ENCODE results near the gene PIP4P1. TPM values are rescaled to one million over a fixed set of nuclear protein-coding genes. Genes with fewer than 3 reads are reported as not detected.

PIP4P1 gene
- total and polyA plus RNA-seq, 9 of the 15 experiments (the other 6 are each of a cell fraction or from before 2014, with no cell fraction given) = 5.3 to 20.9 (median 10.7) TPM

DNA sequence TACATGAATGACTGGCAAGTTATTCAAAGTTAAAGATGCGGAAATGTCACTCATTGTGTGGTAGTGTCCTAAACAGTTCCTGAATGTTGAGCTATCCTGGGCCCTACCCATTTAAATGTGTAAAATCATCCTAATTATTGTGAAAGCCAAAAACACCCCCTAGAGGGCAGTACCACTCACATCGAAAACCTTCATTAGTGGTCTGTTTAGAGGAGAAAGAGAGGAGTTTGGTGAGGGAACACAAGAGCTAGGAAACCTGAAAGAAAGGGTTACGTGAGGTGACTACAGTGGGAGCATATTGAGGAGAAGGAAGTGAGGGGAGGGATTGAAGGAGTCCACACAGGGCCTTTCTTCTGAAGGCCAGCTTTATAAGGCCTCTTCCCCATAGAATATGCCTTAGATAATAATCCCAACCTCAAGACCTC is 45.4 kb downstream of the PIP4P1 start (continued):
- TF ChIP-seq RAD21 (CRISPR knock-in tag; conservative IDR thresholded peaks at IDR 0.05 in 1 of 2, IDR thresholded peaks at IDR 0.05 in 1 of 2) (peak; percentile 33 to 69; a peak in 3 of 4 replicates), ZNF431 (CRISPR knock-in tag; IDR thresholded peaks at IDR 0.05) (no peak), CEBPB (tag; IDR thresholded peaks at IDR 0.05) (peak; percentile 59), KLF16 (IDR thresholded peaks at IDR 0.05) (no peak), C11orf30 (IDR thresholded peaks at IDR 0.05; ENCODE audit: low read depth) (peak; percentile 12; the same call in 1 of the 2 replicates)

DNA sequence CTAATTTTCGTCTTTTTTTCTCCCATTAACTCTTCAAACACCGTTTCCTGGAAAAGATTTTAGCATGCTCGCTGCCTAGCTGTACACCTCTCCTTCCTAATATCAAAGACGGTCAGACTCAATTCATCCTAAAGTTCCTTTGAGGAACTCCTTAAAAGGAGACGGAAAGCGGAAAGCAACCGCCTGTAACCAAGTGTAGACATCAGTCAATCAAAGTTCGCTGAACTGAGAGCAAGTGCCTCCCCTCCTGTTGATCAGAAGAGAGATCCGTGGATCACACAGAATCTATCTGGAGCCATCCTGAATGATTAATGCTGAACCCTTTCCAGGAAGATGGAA is 47.5 kb downstream of the PIP4P1 start:
- intact Hi-C loops (cut with micrococcal nuclease) = loop anchor here (1.0 to 5.0 kb wide), 4 partner anchors 42 to 193 kb away; partner anchors contain the start of genes APEX1 and PARP2
- DNase-seq (ENCODE audit: extremely low read depth in 1 of 4, low spot score in 3 of 4) = peak in 1 of 4 experiments; percentile 34
- FAIRE-seq = peak; percentile 40
- TF ChIP-seq PYGO2 (tag; IDR thresholded peaks at IDR 0.05) = no peak
- no peak for TF ChIP-seq HLTF (IDR thresholded peaks at IDR 0.05)
- TF ChIP-seq, protein P1, sequence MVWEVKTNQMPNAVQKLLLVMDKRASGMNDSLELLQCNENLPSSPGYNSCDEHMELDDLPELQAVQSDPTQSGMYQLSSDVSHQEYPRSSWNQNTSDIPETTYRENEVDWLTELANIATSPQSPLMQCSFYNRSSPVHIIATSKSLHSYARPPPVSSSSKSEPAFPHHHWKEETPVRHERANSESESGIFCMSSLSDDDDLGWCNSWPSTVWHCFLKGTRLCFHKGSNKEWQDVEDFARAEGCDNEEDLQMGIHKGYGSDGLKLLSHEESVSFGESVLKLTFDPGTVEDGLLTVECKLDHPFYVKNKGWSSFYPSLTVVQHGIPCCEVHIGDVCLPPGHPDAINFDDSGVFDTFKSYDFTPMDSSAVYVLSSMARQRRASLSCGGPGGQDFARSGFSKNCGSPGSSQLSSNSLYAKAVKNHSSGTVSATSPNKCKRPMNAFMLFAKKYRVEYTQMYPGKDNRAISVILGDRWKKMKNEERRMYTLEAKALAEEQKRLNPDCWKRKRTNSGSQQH (CRISPR knock-in tag; IDR thresholded peaks at IDR 0.05) = no peak
- TF ChIP-seq, protein P2, sequence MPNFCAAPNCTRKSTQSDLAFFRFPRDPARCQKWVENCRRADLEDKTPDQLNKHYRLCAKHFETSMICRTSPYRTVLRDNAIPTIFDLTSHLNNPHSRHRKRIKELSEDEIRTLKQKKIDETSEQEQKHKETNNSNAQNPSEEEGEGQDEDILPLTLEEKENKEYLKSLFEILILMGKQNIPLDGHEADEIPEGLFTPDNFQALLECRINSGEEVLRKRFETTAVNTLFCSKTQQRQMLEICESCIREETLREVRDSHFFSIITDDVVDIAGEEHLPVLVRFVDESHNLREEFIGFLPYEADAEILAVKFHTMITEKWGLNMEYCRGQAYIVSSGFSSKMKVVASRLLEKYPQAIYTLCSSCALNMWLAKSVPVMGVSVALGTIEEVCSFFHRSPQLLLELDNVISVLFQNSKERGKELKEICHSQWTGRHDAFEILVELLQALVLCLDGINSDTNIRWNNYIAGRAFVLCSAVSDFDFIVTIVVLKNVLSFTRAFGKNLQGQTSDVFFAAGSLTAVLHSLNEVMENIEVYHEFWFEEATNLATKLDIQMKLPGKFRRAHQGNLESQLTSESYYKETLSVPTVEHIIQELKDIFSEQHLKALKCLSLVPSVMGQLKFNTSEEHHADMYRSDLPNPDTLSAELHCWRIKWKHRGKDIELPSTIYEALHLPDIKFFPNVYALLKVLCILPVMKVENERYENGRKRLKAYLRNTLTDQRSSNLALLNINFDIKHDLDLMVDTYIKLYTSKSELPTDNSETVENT (CRISPR knock-in tag; IDR thresholded peaks at IDR 0.05) = no peak
- TF ChIP-seq GTF2A2 (tag; IDR thresholded peaks at IDR 0.05) = no peak
- TF ChIP-seq MEIS2 (IDR thresholded peaks at IDR 0.05; ENCODE audit: partially characterized antibody) = peak; percentile 43
- TF ChIP-seq POLR2H (tag; IDR thresholded peaks at IDR 0.05; ENCODE audit: low read depth) = peak; percentile 3; the same call in 1 of the 2 replicates
- peak in 1 of 2 experiments; percentile 84; a peak in 2 of 4 replicates for TF ChIP-seq SRF (CRISPR knock-in tag; IDR thresholded peaks at IDR 0.05)
- TF ChIP-seq, protein P3, sequence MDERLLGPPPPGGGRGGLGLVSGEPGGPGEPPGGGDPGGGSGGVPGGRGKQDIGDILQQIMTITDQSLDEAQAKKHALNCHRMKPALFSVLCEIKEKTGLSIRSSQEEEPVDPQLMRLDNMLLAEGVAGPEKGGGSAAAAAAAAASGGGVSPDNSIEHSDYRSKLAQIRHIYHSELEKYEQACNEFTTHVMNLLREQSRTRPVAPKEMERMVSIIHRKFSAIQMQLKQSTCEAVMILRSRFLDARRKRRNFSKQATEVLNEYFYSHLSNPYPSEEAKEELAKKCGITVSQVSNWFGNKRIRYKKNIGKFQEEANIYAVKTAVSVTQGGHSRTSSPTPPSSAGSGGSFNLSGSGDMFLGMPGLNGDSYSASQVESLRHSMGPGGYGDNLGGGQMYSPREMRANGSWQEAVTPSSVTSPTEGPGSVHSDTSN (CRISPR knock-in tag; IDR thresholded peaks at IDR 0.05; ENCODE audit: low read depth) = no peak
- TF ChIP-seq, protein P3 (tag; conservative IDR thresholded peaks at IDR 0.05; ENCODE audit: low read depth) = 0 out of 2 replicates have a peak, but pooled peaks have one; percentile 56

More for the DNA sequence above, 47.5 kb downstream of the PIP4P1 start:
- 0% methylated on average over 5 of the region's 9 CpGs for WGBS (ENCODE audit: insufficient coverage, low coverage, missing lambda C conversion rate)
- ChIA-PET CTCF (ENCODE audit: low intra/inter-chr PET ratio) (no interaction called here), POLR2A (interaction anchor here (0.7 to 1.8 kb wide), 4 partner anchors 11 to 48 kb away, joined by 3 to 5 read pairs (median 4); partner anchors contain the start of gene PIP4P1)
- no peaks in the 10 kb centered on the region; the same call in none of the 3 replicates for H3K79me2 ChIP-seq (ENCODE audit: control insufficient read depth, insufficient read depth, low read length)
- H3K4me2 ChIP-seq (ENCODE audit: insufficient read depth, low read length) = peak overlapping the region; percentile 95
- H3K27ac ChIP-seq (ENCODE audit: extremely low read depth, low read depth, low read length) = peak overlapping the region; percentile 73
- no peaks in the 10 kb centered on the region for H4K20me1 ChIP-seq (replicated peaks; ENCODE audit: control insufficient read depth, insufficient read depth, low read length)
- H3K27me3 ChIP-seq (ENCODE audit: control insufficient read depth in 2 of 2, insufficient read depth in 2 of 2, low read length in 2 of 2) = no peaks in the 10 kb centered on the region
- peak overlapping the region; percentile 99 for H2AFZ ChIP-seq (ENCODE audit: low read depth, low read length)
- BruUV-seq (replicated peaks) = TSS peak; percentile 88
- no peaks in the 10 kb centered on the region for H3K9me3 ChIP-seq (replicated peaks; ENCODE audit: control insufficient read depth, insufficient read depth, low read depth, low read length)
- peak; percentile 36 for ATAC-seq
- no peaks in the 10 kb centered on the region for H3K36me3 ChIP-seq (ENCODE audit: control insufficient read depth, insufficient read depth, low read length)
- H3K9ac ChIP-seq (ENCODE audit: insufficient read depth in 1 of 2, low read depth in 2 of 2, low read length in 2 of 2) = peak overlapping the region; percentile 78 to 95
- peaks cover 6 to 13% of the 10 kb centered on the region in 2 experiments; a peak in 4 of 5 replicates for H3K4me1 ChIP-seq (replicated peaks in 1 of 2; ENCODE audit: control insufficient read depth in 2 of 2, insufficient read depth in 2 of 2, low read length in 2 of 2)
- no peaks in the 10 kb centered on the region for H3K9me1 ChIP-seq (ENCODE audit: control insufficient read depth, insufficient read depth, low read length)
- H3K4me3 ChIP-seq = peak overlapping the region; percentile 93
- in situ Hi-C loops (cut with MboI) = loop anchor here (10.0 kb wide), 1 partner anchor 191 kb away; no protein-coding TSS in a partner anchor
